CD4-positive, alpha-beta memory T cell (primary cell): Measurements from ENCODE around the gene STX18. TPM values are rescaled to one million over a fixed set of nuclear protein-coding genes. Genes with fewer than 3 reads are reported as not detected.

Experiments
- CTCF ChIA-PET: fragments of 350-600 bp; sonication (Branson Sonifier 250); formaldehyde crosslinking; loops from one replicate; lab custom pipeline; 2021; ENCODE audit warnings: inconsistent platforms; ENCODE audit not compliant: partially characterized antibody; lab: Charles Lee
- POLR2A ChIA-PET: fragments of 350-600 bp; sonication (Branson Sonifier 250); formaldehyde crosslinking; loops from one replicate; lab custom pipeline; 2021; ENCODE audit not compliant: partially characterized antibody; lab: Charles Lee
- DNase-seq, 5 donors: peaks; one replicate each; pipeline versions ENCODE4 v3.0.0 to v3.0.0-alpha.2; 2020 to 2022; ENCODE audit warnings: mixed read lengths in 1 of 5
- H3K27ac ChIP-seq: one replicate; pipeline ENCODE4 v1.7.0; 2013; ENCODE audit warnings: low read depth, low read length
- H3K27me3 ChIP-seq: 2 replicates; pipeline ENCODE4 v1.7.0; 2013; ENCODE audit warnings: mild to moderate bottlenecking, low read length, moderate library complexity; ENCODE audit not compliant: insufficient read depth
- H3K36me3 ChIP-seq: 2 replicates; pipeline ENCODE4 v1.7.0; 2013; ENCODE audit warnings: mild to moderate bottlenecking, low read length, moderate library complexity; ENCODE audit not compliant: insufficient read depth
- H3K4me1 ChIP-seq: 2 replicates; pipeline ENCODE4 v1.7.0; 2013; ENCODE audit warnings: mild to moderate bottlenecking, low read length, moderate library complexity; ENCODE audit not compliant: insufficient read depth
- H3K4me3 ChIP-seq, 2 donors: one replicate each; pipeline ENCODE4 v1.7.0; 2013; ENCODE audit warnings: low read length in 2 of 2, mild to moderate bottlenecking in 1 of 2
- H3K9me3 ChIP-seq, 2 donors: one replicate each; pipeline ENCODE4 v1.7.0; 2013; ENCODE audit warnings: low read length in 2 of 2, control low read depth in 1 of 2; ENCODE audit not compliant: control insufficient read depth in 1 of 2
- H3K27ac Mint-ChIP-seq, 7 donors: one replicate each; pipeline ENCODE4 v1.8.0; 2020 to 2021; ENCODE audit warnings: mixed read lengths in 7 of 7, mild to moderate bottlenecking in 6 of 7, inconsistent platforms in 3 of 7, moderate library complexity in 3 of 7
- H3K27me3 Mint-ChIP-seq, 2 donors: one replicate each; pipeline ENCODE4 v1.8.0; 2020 to 2021; ENCODE audit warnings: mixed read lengths in 2 of 2
- H3K36me3 Mint-ChIP-seq, 2 donors: one replicate each; pipeline ENCODE4 v1.8.0; 2020 to 2021; ENCODE audit warnings: mixed read lengths in 2 of 2, inconsistent platforms in 1 of 2, mild to moderate bottlenecking in 1 of 2
- H3K4me1 Mint-ChIP-seq, 4 donors: one replicate each; pipeline ENCODE4 v1.8.0; 2020 to 2021; ENCODE audit warnings: mixed read lengths in 4 of 4, mild to moderate bottlenecking in 1 of 4
- H3K4me3 Mint-ChIP-seq, 8 donors: one replicate each; pipeline ENCODE4 v1.8.0; 2020 to 2021; ENCODE audit warnings: mixed read lengths in 8 of 8, mild to moderate bottlenecking in 7 of 8, moderate library complexity in 6 of 8, inconsistent platforms in 3 of 8
- H3K9me3 Mint-ChIP-seq, 8 donors: one replicate each; pipeline ENCODE4 v1.8.0; 2020 to 2021; ENCODE audit warnings: mixed read lengths in 8 of 8, mild to moderate bottlenecking in 5 of 8, inconsistent platforms in 3 of 8, moderate library complexity in 1 of 8
- intact Hi-C: fragments of 100-400 bp; cut with micrococcal nuclease; formaldehyde crosslinking; loops from one replicate; pipeline ENCODE4 v1.15.1; 2023
- polyA plus RNA-seq, 2 donors: library from polyadenylated mRNA; unstranded; fragments of 300-500 nt; fragmentation: Illumina TruSeq; gene quantifications; one replicate each; pipeline ENCODE4 v1.2.3, GENCODE V29; 2021
- total RNA-seq, 2 experiments: library from RNA; stranded (reverse); gene quantifications; one replicate each; pipeline ENCODE4 v1.2.3, GENCODE V29; 2021

Gene STX18
- total and polyA plus RNA-seq, 4 experiments from 2014 or later, result 25.6 to 34.5 (median 31.2) TPM

- ChIA-PET CTCF (interaction anchor here (0.5 to 1.4 kb wide), 2 partner anchors 10 to 188 kb away, joined by 3 to 6 read pairs; no protein-coding TSS in a partner anchor), POLR2A (interaction anchor here (0.6 kb wide), 1 partner anchor 24 kb away, joined by 3 read pairs; no protein-coding TSS in a partner anchor)
- Mint-ChIP-seq H3K9me3 (no peaks in the 10 kb centered on the region), H3K4me1 (peaks cover 0 to 9% (median 2%) of the 10 kb centered on the region in 4 donors), H3K36me3 (peaks cover 16 to 30% of the 10 kb centered on the region in 2 donors), H3K4me3 (no peak overlapping the region), H3K27ac (peak overlapping the region in 1 of 7 donors; percentile 43), H3K27me3 (no peaks in the 10 kb centered on the region)
- no peak overlapping the region for H3K4me3 ChIP-seq
- no peaks in the 10 kb centered on the region for H3K4me1 ChIP-seq
- DNase-seq, result no peak
- H3K27me3 ChIP-seq, result no peaks in the 10 kb centered on the region
- intact Hi-C loops, result no loop called here
- H3K9me3 ChIP-seq, result no peaks in the 10 kb centered on the region
- H3K27ac ChIP-seq, result no peak overlapping the region
- peaks cover 16% of the 10 kb centered on the region for H3K36me3 ChIP-seq
Measured at GRCh38 chr4:4440333-4441061, 101.4 kb downstream of the STX18 start.

DNA sequence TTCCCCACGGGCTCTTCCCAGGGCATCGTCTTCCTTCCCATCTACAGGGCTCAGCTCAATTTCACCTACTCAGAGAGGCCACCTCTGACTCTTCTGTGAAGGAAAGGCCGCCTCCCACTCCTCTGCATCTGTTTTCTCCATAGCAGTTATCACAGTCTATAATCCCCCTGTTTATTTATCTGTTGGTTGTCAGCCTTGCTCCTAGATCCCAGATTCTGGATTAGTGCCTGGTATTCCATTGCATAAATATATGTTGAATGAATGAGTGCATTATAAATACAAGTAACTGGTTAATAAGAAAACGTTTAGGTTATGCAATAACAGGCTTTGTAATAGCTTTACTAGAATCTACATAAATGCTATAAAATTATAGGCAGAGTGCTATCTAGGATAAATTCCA is 102.1 kb downstream of the STX18 start:
- ChIA-PET CTCF (interaction anchor here (1.4 kb wide), 1 partner anchor 9 kb away, joined by 6 read pairs; no protein-coding TSS in a partner anchor), POLR2A (interaction anchor here (0.6 kb wide), 1 partner anchor 24 kb away, joined by 3 read pairs; no protein-coding TSS in a partner anchor)
- H3K4me3 ChIP-seq, result no peak overlapping the region
- intact Hi-C loops, result no loop called here
- no peak overlapping the region for H3K27ac Mint-ChIP-seq
- H3K27me3 ChIP-seq, result no peaks in the 10 kb centered on the region
- H3K27ac ChIP-seq, result no peak overlapping the region
- no peak for DNase-seq
- no peak overlapping the region for H3K4me3 Mint-ChIP-seq
- H3K36me3 Mint-ChIP-seq, result peaks cover 16 to 36% of the 10 kb centered on the region in 2 donors
- H3K36me3 ChIP-seq, result peaks cover 17% of the 10 kb centered on the region
- peaks cover 0 to 9% (median 2%) of the 10 kb centered on the region in 4 donors for H3K4me1 Mint-ChIP-seq
- no peaks in the 10 kb centered on the region for H3K27me3 Mint-ChIP-seq
- no peaks in the 10 kb centered on the region for H3K9me3 ChIP-seq
- no peaks in the 10 kb centered on the region for H3K4me1 ChIP-seq
- H3K9me3 Mint-ChIP-seq, result no peaks in the 10 kb centered on the region

DNA sequence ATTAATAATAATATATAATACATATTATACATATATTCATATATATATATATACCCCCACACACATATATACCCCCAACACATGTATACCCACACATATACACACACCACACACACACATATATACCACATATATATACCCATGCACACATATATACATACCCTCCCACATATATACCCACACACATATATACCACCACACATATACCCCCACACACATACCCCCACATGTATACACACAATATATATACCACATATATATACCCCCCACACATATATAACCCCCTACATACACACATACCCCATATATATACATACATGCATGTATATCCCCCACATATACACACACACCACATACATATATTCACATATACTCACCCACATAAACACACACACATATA is 103.0 kb downstream of the STX18 start:
- H3K27ac Mint-ChIP-seq, result peak overlapping the region in 1 of 7 donors; percentile 62
- intact Hi-C loops, result no loop called here
- POLR2A ChIA-PET, result no interaction called here

DNA sequence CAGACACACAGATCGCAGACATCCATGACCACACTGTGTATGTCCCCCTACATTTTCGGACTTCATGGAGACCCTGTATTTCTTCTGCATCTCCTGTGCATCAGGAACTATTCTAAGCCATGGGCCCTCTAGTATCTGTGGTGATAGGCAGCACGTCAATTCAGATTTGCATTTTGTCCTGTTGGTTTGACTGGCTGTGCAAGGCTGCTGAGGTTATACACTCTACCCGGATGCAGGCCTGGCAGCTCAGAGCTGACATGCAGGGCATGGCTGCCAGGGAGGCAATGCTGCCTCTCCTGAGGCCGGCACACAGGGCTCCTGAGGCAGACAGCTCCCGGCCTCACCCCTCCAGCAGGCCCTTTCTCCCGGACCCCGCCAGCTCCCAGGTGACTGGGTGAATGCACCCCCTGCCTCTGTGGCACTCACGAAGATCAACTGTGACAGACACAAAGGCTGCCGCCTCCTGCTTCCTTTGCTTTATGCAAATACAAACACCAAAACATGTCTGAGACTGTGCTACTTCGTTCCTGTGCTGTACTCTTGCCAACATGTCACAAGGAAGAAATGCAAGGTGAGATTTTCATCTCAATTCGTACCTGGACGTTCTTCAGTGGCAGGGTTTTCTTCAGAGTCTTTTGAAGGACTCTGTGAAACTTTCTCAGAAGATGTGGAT is 103.9 kb downstream of the STX18 start:
- H3K27ac Mint-ChIP-seq, result peak overlapping the region in 3 of 7 donors; percentile 24 to 64 (median 57)
- no peak overlapping the region for H3K27ac ChIP-seq
- no peaks in the 10 kb centered on the region for H3K4me1 ChIP-seq
- no peaks in the 10 kb centered on the region for H3K27me3 Mint-ChIP-seq
- H3K4me3 Mint-ChIP-seq, result peak overlapping the region in 1 of 8 donors; percentile 12
- CTCF ChIA-PET, result interaction anchor here (1.5 to 1.6 kb wide), 2 partner anchors 10 kb away, joined by 4 read pairs; no protein-coding TSS in a partner anchor
- no peak for DNase-seq
- no peaks in the 10 kb centered on the region for H3K9me3 Mint-ChIP-seq
- POLR2A ChIA-PET, result no interaction called here
- H3K4me1 Mint-ChIP-seq, result peaks cover 0 to 9% (median 2%) of the 10 kb centered on the region in 4 donors
- H3K36me3 Mint-ChIP-seq, result peaks cover 13 to 41% of the 10 kb centered on the region in 2 donors
- no peak overlapping the region for H3K4me3 ChIP-seq
- no peaks in the 10 kb centered on the region for H3K9me3 ChIP-seq
- no peaks in the 10 kb centered on the region for H3K27me3 ChIP-seq
- H3K36me3 ChIP-seq, result peaks cover 17% of the 10 kb centered on the region
- intact Hi-C loops, result no loop called here

More for the DNA sequence above, 103.0 kb downstream of the STX18 start:
- Histone ChIP-seq H3K27ac (no peak overlapping the region), H3K9me3 (no peaks in the 10 kb centered on the region), H3K36me3 (peaks cover 17% of the 10 kb centered on the region), H3K4me3 (no peak overlapping the region), H3K27me3 (no peaks in the 10 kb centered on the region), H3K4me1 (no peaks in the 10 kb centered on the region)
- H3K4me1 Mint-ChIP-seq, result peaks cover 0 to 9% (median 2%) of the 10 kb centered on the region in 4 donors
- H3K27me3 Mint-ChIP-seq, result no peaks in the 10 kb centered on the region
- no peak for DNase-seq
- H3K4me3 Mint-ChIP-seq, result no peak overlapping the region
- peaks cover 14 to 39% of the 10 kb centered on the region in 2 donors for H3K36me3 Mint-ChIP-seq
- CTCF ChIA-PET, result no interaction called here
- no peaks in the 10 kb centered on the region for H3K9me3 Mint-ChIP-seq

GRCh38 chr4:4436244-4436823 is 105.5 kb downstream of the STX18 start:
- Mint-ChIP-seq H3K27ac (peak overlapping the region in 2 of 7 donors; percentile 81 to 82), H3K4me1 (peaks cover 0 to 6% (median 3%) of the 10 kb centered on the region in 4 donors), H3K36me3 (peaks cover 15 to 42% of the 10 kb centered on the region in 2 donors), H3K27me3 (no peaks in the 10 kb centered on the region), H3K4me3 (no peak overlapping the region), H3K9me3 (no peaks in the 10 kb centered on the region)
- no peak for DNase-seq
- intact Hi-C loops, result no loop called here
- Histone ChIP-seq H3K4me1 (no peaks in the 10 kb centered on the region), H3K27me3 (no peaks in the 10 kb centered on the region), H3K4me3 (no peak overlapping the region), H3K27ac (no peak overlapping the region), H3K9me3 (no peaks in the 10 kb centered on the region), H3K36me3 (peaks cover 17% of the 10 kb centered on the region)
- POLR2A ChIA-PET, result no interaction called here
- CTCF ChIA-PET, result interaction anchor here (0.6 to 1.5 kb wide), 4 partner anchors 8 to 53 kb away, joined by 3 to 4 read pairs (median 3); no protein-coding TSS in a partner anchor

DNA sequence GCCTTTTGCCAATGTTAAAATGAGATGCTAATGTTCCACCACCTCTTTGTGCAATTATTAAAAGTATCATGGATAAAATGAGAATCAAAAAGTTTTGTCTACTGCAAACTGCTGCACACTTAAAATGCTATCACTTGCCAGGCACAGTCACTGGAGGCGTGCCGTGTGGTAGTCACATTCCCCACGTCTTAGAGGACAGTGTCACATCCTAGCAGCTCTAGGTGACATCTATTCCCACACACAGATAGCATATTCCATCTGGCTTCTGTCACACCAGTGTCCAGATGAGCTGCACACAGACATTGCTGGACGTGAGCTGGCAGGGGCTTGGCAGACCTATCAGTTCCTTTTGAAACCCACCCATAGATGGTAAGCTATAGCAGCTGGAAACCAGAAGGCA is 107.9 kb downstream of the STX18 start:
- Histone ChIP-seq H3K27me3 (no peaks in the 10 kb centered on the region), H3K4me1 (no peaks in the 10 kb centered on the region), H3K36me3 (peaks cover 23% of the 10 kb centered on the region), H3K27ac (no peak overlapping the region), H3K4me3 (no peak overlapping the region), H3K9me3 (no peaks in the 10 kb centered on the region)
- H3K9me3 Mint-ChIP-seq, result no peaks in the 10 kb centered on the region
- ChIA-PET CTCF (interaction anchor here (0.9 to 1.3 kb wide), 3 partner anchors 9 to 174 kb away, joined by 4 to 7 read pairs (median 5); no protein-coding TSS in a partner anchor), POLR2A (no interaction called here)
- H3K4me3 Mint-ChIP-seq, result no peak overlapping the region
- peak overlapping the region in 2 of 7 donors; percentile 19 to 24 for H3K27ac Mint-ChIP-seq
- peaks cover 15 to 43% of the 10 kb centered on the region in 2 donors for H3K36me3 Mint-ChIP-seq
- H3K4me1 Mint-ChIP-seq, result peaks cover 7 to 13% (median 10%) of the 10 kb centered on the region in 4 donors
- intact Hi-C loops, result loop anchor here (5.0 kb wide), 1 partner anchor 97 kb away; no protein-coding TSS in a partner anchor
- no peak for DNase-seq
- H3K27me3 Mint-ChIP-seq, result no peaks in the 10 kb centered on the region
